ENCODE data around the gene F8. TPM values are rescaled to one million over a fixed set of nuclear protein-coding genes. Genes with fewer than 3 reads are reported as not detected.
"Not testable (repeated sequence)": the region's sequence is repeated elsewhere in the genome, so short reads cannot be mapped to it uniquely, and the experiment has no call there.

Gene F8
- total RNA-seq, 1 donor from 2014 or later: 43.4 TPM

- no peak for DNase-seq (ENCODE audit: low spot score)
- intact Hi-C loops (cut with DNase I): no loop called here
Observed at GRCh38 chrX:154991476-154991875, 31.0 kb downstream of the F8 start.

DNA sequence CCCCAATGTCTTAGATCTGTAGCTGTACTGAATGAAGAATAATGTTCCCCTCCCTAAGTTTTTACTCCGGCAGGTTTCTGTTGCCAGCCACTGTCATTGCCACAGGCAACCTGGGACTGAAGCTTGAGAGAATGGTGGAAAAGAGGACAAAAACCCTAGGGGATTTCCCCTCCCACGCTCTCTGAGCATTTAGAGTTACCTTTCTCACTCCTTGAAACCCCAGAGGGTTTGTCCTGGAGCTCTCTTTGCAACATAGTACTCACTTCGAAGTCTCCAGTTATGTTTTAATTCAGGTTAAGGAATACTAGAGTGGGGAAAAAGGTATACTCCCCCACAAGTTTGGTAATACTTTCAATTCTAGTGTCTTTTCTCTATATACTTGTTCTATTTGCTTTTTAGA is 31.5 kb downstream of the F8 start:
- intact Hi-C loops (cut with DNase I): no loop called here
- DNase-seq (ENCODE audit: low spot score): no peak

- no peak for DNase-seq (ENCODE audit: low spot score)
- intact Hi-C loops (cut with DNase I): no loop called here
Observed at GRCh38 chrX:154990496-154990895, 32.0 kb downstream of the F8 start.

DNA sequence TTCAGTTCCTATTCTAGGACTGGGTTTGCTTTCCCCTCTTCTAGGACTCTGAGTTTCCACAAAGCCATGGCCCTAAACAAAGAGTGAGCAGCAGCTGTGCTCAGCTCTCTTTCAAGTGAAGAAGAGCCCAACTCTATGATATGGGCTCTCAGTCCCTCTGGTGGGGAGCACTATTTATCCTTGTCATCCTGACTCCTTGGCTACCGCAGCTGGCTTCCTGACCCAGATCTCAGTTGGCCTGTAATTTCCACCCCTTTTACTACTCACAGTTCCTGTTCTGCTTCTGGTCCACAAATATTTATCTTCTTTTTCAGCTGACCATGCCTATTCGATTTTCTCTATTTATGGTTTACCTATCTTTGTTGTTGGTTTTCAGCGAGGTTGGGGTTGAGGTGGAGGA is 33.8 kb downstream of the F8 start:
- no peak for DNase-seq (ENCODE audit: low spot score)
- intact Hi-C loops (cut with DNase I): no loop called here

DNA sequence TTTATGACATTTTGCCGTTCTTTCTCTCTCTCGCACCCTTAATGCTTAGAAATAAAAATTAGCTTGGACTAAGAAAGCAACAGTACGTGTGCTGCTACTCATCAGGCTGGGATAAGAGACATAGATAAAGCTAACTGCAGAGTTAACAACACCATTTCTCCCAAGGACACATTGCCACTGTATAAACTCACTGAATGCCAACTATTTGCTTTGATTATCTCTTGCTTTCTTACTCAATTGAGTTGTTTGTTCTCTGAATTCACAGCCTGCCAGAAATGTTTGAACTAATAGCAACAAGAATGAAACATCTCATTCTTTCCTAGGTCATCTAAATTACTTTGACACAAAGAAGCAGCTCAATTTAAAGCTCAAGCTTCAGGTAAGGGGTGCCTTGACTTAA is 34.6 kb downstream of the F8 start:
- DNase-seq (ENCODE audit: low spot score): no peak
- intact Hi-C loops (cut with DNase I): no loop called here

DNA sequence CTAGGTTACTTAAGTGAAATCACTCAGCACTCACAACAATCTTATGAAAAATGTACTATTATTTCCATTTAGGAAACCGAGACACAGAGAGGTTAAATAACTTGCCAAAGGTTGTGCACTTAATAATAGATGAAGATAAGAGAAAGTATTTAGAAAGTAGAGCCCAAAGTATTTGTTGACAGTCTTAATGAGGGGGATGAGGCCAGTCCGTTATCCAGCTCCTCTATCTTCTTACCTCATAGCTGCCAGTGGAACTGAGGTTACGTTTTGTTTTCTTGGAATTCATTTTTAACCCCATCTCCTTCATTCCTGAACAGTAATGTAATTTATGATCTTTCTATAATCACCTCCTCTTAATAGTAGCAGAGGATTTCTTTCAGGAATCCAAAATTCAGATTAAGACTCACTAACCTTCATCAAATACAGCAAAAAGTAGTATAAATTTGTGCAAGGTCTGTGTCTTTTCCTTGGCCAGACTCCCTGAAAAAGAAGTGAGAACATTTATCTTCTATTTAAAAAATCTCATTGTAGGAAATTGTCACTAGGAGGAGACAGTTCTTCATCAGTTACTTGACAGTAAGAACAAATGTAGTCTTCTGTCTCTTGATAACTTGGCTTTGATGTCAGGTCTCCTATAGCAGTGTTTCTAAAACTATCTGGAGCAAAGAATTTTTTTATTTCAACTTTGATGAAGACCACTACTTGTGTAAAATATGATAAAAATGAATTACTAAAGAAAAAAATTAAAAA is 35.5 kb downstream of the F8 start:
- no peak for DNase-seq (ENCODE audit: low spot score)
- intact Hi-C loops (cut with DNase I): no loop called here

- intact Hi-C loops (cut with DNase I): loop anchor here (2.0 kb wide), 1 partner anchor 78 kb away; no protein-coding TSS in a partner anchor
- no peak for DNase-seq (ENCODE audit: low spot score)
Observed at GRCh38 chrX:154981116-154981411, 41.5 kb downstream of the F8 start.

DNA sequence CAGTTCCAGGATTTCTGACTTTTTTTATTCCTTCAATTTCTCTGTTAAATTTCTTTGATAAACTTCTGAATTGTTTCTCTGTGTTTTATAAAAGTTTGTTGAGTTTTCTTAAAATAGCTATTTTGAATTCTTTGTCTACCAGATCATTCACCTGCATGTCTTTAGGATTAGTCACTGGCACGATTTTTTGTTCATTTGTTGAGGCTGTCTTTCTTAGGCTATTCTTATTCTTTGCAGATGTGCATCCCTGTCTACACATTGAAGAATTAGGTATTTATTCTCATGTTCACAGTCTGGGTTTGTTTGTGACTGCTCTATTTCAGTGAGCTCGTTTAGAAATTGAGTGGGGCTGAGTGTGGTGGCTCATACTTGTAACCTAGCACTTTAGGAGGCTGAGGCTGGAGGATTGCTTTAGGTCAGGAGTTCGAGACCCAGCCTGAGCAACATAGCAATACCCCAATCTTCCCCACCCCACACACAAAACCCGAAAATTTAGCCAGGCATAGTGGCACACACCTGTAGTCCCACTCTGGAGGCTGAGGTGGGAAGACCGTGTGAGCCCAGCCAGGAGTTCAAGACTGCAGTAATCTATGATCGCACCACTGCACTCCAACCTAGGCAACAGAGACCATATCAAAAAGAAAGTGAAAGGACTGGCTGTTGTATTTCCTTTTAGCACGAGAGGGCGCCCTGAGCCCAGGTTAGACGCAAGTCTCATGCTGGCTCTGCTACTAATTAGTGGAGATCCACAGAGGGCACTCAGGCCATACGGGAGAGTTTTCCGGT is 42.0 kb downstream of the F8 start:
- intact Hi-C loops (cut with DNase I): loop anchor here (2.0 kb wide), 1 partner anchor 78 kb away; no protein-coding TSS in a partner anchor
- no peak for DNase-seq (ENCODE audit: low spot score)

GRCh38 chrX:154979629-154980028 is 42.9 kb downstream of the F8 start:
- DNase-seq (ENCODE audit: low spot score): no peak
- intact Hi-C loops (cut with DNase I): loop anchor here (2.0 kb wide), 1 partner anchor 79 kb away; no protein-coding TSS in a partner anchor

DNA sequence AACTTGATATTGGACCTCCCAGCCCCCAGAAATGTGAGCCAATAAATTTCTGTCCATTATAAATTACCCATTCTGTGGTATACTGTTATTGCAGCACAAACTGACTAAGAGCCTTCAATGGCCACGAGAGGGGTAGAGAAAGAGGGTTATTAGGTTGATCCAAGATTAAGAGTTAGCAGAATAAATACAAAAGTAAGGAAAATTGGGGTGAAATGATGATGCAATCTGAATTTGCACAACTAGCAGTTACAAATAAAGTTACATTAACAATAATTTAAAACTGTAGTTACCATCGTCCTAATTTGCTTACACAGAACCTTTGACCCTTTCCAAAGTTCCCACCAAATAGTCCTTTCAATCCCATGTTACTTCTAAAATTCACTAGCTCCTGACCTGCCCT is 54.2 kb downstream of the F8 start:
- DNase-seq (ENCODE audit: low spot score): no peak
- intact Hi-C loops (cut with DNase I): no loop called here

DNA sequence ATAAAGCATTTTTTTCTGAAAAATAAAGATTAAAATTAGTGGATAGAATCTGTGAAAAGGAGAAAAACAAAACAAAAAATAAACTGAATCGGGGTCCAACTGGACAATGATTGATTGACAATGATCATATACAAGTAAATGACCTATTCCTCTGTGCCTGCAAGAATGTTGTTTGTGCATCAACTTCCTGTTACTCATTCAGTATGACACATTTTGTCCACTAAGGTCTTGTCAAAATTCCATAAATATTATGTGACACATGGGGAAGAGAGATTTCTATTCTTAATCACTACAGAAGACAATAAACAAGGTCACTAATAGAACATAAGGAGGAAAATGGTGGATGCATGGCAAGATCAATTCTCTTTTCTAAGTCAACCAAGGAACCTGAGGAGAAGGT is 54.9 kb downstream of the F8 start:
- DNase-seq (ENCODE audit: low spot score): no peak
- intact Hi-C loops (cut with DNase I): no loop called here

DNA sequence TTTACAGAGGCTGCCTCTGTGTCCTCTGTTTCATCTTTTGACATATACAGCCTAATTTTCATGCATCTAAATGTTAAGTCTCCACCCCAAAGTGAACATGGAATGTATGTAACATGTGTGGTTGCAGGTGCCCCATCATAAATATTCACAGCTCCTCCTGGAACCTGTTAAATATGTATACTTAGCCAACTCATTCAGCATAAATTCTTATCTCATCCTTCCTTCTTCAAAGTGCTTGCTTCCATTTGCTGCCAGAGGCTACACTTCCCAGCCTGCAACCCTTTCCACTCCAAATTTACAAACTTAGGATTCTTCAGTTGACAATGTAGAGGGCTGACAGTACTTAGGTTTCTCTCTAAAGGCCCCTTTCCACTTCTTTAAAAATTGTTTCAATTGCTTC is 60.6 kb downstream of the F8 start:
- intact Hi-C loops (cut with DNase I): no loop called here
- DNase-seq (ENCODE audit: low spot score): no peak

- intact Hi-C loops (cut with DNase I); DNase-seq (ENCODE audit: low spot score): not testable (repeated sequence)
Observed at GRCh38 chrX:154955799-154956198, 66.7 kb downstream of the F8 start.

GRCh38 chrX:154939265-154939664 is 83.3 kb downstream of the F8 start:
- DNase-seq (ENCODE audit: low spot score); intact Hi-C loops (cut with DNase I): not testable (repeated sequence)

DNA sequence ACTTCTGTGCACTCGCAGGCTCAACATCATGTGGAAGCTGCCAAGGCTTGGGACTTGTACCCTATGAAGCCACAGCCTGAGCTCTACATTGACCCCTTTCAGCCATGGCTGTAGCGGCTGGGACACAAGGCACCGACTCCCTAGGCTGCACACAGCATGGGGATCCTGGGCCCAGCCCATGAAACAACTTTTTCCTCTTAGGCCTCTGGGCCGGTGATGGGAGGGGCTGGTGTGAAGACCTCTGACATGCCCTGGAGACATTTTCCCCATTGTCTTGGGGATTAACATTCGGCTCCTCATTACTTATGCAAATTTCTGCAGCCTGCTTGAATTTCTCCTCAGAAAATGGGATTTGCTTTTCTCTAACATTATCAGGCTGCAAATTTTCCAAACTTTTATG is 97.8 kb downstream of the F8 start:
- DNase-seq (ENCODE audit: low spot score); intact Hi-C loops (cut with DNase I): not testable (repeated sequence)

DNA sequence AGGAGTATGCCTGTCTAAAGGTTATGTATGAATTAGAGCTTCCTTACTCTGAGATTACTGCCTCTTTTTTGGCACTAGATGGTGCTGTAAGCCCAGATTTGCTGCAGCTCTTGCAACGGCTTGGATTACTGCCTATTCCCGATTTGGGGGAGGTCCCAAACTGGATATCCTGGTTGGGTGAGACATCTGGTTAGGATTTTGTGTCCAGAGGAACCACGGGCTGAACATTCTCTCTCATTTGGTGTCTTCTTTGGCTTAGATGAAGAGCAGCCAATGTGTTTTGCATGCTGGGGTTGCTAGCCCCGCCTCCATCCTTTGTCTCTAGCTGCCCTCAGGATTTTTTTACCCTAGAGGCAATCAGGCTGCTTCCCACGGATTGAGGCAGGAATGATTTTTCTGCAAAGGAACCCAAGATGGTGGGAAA is 104.5 kb downstream of the F8 start:
- intact Hi-C loops (cut with DNase I): no loop called here
- DNase-seq (ENCODE audit: low spot score): no peak

DNA sequence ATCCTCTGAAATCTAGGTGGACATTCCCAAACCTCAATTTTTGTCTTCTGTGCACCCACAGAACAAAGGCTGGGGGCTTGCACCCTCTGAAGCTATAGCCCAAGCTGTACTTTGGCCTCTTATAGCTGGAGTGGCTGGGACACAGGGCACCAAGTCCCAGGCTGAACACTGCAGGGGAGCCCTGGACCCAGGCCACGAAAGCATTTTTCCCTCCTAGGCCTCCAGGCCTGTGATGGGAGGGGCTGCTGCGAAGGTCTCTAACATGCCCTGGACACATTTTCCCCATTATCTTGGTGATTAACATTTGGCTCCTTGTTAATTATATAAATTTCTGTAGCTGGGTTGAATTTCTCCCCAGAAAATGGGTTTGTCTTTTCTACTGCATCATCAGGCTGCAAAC is 108.5 kb downstream of the F8 start:
- intact Hi-C loops (cut with DNase I): no loop called here
- DNase-seq (ENCODE audit: low spot score): no peak

DNA sequence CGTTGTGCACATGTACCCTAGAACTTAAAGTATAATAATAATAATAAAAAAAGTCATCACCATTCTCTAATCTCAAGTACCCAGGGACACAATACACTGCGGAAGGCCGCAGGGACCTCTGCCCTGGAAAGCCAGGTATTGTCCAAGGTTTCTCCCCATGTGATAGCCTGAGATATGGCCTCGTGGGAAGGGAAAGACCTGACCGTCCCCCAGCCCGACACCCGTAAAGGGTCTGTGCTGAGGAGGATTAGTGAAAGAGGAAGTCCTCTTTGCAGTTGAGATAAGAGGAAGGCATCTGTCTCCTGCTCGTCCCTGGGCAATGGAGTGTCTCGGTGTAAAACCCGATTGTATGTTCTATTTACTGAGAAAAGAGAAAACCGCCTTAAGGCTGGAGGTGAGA is 112.0 kb downstream of the F8 start:
- DNase-seq (ENCODE audit: low spot score); intact Hi-C loops (cut with DNase I): not testable (repeated sequence)

GRCh38 chrX:154910048-154910447 is 112.5 kb downstream of the F8 start:
- DNase-seq (ENCODE audit: low spot score); intact Hi-C loops (cut with DNase I): not testable (repeated sequence)

GRCh38 chrX:154908821-154909220 is 113.7 kb downstream of the F8 start:
- intact Hi-C loops (cut with DNase I): no loop called here
- DNase-seq (ENCODE audit: low spot score): no peak

GRCh38 chrX:154902408-154902807 is 120.1 kb downstream of the F8 start:
- intact Hi-C loops (cut with DNase I): no loop called here
- DNase-seq (ENCODE audit: low spot score): no peak
